Activated CD4-positive, CD25-positive, alpha-beta regulatory T cell treated with anti-CD3 and anti-CD28 coated beads, Interleukin-2, amount 50 U/mL, for 16 hours (primary cell): ENCODE measurements around the gene CAVIN4.

Experiments used
- DNase-seq: peaks from one replicate; pipeline ENCODE4 v3.0.0-alpha.2; 2020; ENCODE audit warnings: low read depth, low spot score

The CAVIN4 gene

GRCh38 chr9:100577776-100578448 is at the start of gene CAVIN4:
Gene CAVIN4 (plus strand): TSS chr9:100578079. CDS start chr9:100578144, 65 bp downstream.
- no peak for DNase-seq

GRCh38 chr9:100534401-100534800 is 43.5 kb upstream of the CAVIN4 start:
- no peak for DNase-seq

GRCh38 chr9:100540327-100540726 is 37.6 kb upstream of the CAVIN4 start:
- DNase-seq: no peak

GRCh38 chr9:100549048-100549447 is 28.8 kb upstream of the CAVIN4 start:
- DNase-seq: no peak

GRCh38 chr9:100554935-100555401 is 22.9 kb upstream of the CAVIN4 start:
- DNase-seq: no peak

- no peak for DNase-seq
Observed at GRCh38 chr9:100555471-100555870, 22.4 kb upstream of the CAVIN4 start.

- no peak for DNase-seq
Observed at GRCh38 chr9:100557053-100557452, 20.8 kb upstream of the CAVIN4 start.

GRCh38 chr9:100561256-100561655 is 16.6 kb upstream of the CAVIN4 start:
- no peak for DNase-seq

GRCh38 chr9:100567856-100568255 is 10.0 kb upstream of the CAVIN4 start:
- no peak for DNase-seq

- DNase-seq: no peak
Observed at GRCh38 chr9:100573655-100574260, 4.1 kb upstream of the CAVIN4 start.

- no peak for DNase-seq
Observed at GRCh38 chr9:100575006-100575405, 2.9 kb upstream of the CAVIN4 start.

GRCh38 chr9:100575765-100576386 is 2.0 kb upstream of the CAVIN4 start:
- no peak for DNase-seq

GRCh38 chr9:100578610-100579009 is 731 bp downstream of the CAVIN4 start:
- DNase-seq: no peak

- DNase-seq: no peak
Observed at GRCh38 chr9:100579665-100580064, 1.8 kb downstream of the CAVIN4 start.

GRCh38 chr9:100580257-100580656 is 2.4 kb downstream of the CAVIN4 start:
- DNase-seq: no peak

- no peak for DNase-seq
Observed at GRCh38 chr9:100581081-100581480, 3.2 kb downstream of the CAVIN4 start.

GRCh38 chr9:100581661-100582060 is 3.8 kb downstream of the CAVIN4 start:
- no peak for DNase-seq

- no peak for DNase-seq
Observed at GRCh38 chr9:100583014-100583802, 5.3 kb downstream of the CAVIN4 start.

GRCh38 chr9:100584951-100585350 is 7.1 kb downstream of the CAVIN4 start:
- DNase-seq: no peak

GRCh38 chr9:100586093-100586492 is 8.2 kb downstream of the CAVIN4 start:
- DNase-seq: no peak

GRCh38 chr9:100587375-100587774 is 9.5 kb downstream of the CAVIN4 start:
- no peak for DNase-seq

- no peak for DNase-seq
Observed at GRCh38 chr9:100589582-100589981, 11.7 kb downstream of the CAVIN4 start.
